ENCODE results near the gene CLCNKA. TPM values are rescaled to one million over a fixed set of nuclear protein-coding genes. Genes with fewer than 3 reads are reported as not detected.
A peak's percentile ranks its signal among the peaks of the same experiment; 100 is the strongest.
"Not testable (repeated sequence)": the region's sequence is repeated elsewhere in the genome, so short reads cannot be mapped to it uniquely, and the experiment has no call there.

The CLCNKA gene
- total RNA-seq, 1 donor from 2014 or later = 3.2 TPM

GRCh38 chr1:16050328-16050727 is 28.5 kb downstream of the CLCNKA start:
- TF ChIP-seq CTCF (IDR thresholded peaks at IDR 0.05; ENCODE audit: unreplicated experiment) = no peak
- no peak overlapping the region for H3K27ac Mint-ChIP-seq
- H3K36me3 Mint-ChIP-seq = no peaks in the 10 kb centered on the region
- H3K4me1 Mint-ChIP-seq = peaks cover 4% of the 10 kb centered on the region
- H3K27me3 Mint-ChIP-seq (ENCODE audit: low read depth) = no peaks in the 10 kb centered on the region
- peak overlapping the region; percentile 9 for H3K4me3 Mint-ChIP-seq
- H3K9me3 Mint-ChIP-seq = no peaks in the 10 kb centered on the region
- no peak for DNase-seq (ENCODE audit: low spot score in 2 of 2, unreplicated experiment in 2 of 2)

- Mint-ChIP-seq H3K27me3 (ENCODE audit: low read depth) (no peaks in the 10 kb centered on the region), H3K9me3 (no peaks in the 10 kb centered on the region), H3K4me1 (peaks cover 8% of the 10 kb centered on the region), H3K36me3 (no peaks in the 10 kb centered on the region), H3K27ac (no peak overlapping the region), H3K4me3 (no peak overlapping the region)
- TF ChIP-seq CTCF (IDR thresholded peaks at IDR 0.05; ENCODE audit: unreplicated experiment) = no peak
- no peak for DNase-seq (ENCODE audit: low spot score in 2 of 2, unreplicated experiment in 2 of 2)
These were observed 29.2 kb downstream of the CLCNKA start for GRCh38 chr1:16051039-16051438.

- H3K9me3 Mint-ChIP-seq = not testable (repeated sequence)
These were observed 30.1 kb downstream of the CLCNKA start for GRCh38 chr1:16051949-16052348.

GRCh38 chr1:16053781-16054502 is 32.1 kb downstream of the CLCNKA start:
- no peak for TF ChIP-seq CTCF (IDR thresholded peaks at IDR 0.05; ENCODE audit: unreplicated experiment)
- Mint-ChIP-seq H3K27me3 (ENCODE audit: low read depth) (peaks cover 1% of the 10 kb centered on the region), H3K27ac (no peak overlapping the region), H3K4me3 (no peak overlapping the region), H3K4me1 (peaks cover 10% of the 10 kb centered on the region), H3K36me3 (no peaks in the 10 kb centered on the region), H3K9me3 (no peaks in the 10 kb centered on the region)
- DNase-seq (ENCODE audit: low spot score in 2 of 2, unreplicated experiment in 2 of 2) = no peak

More at GRCh38 chr1:16051949-16052348, 30.1 kb downstream of the CLCNKA start:
- H3K4me3 Mint-ChIP-seq; H3K36me3 Mint-ChIP-seq; H3K27me3 Mint-ChIP-seq (ENCODE audit: low read depth); DNase-seq (ENCODE audit: low spot score in 2 of 2, unreplicated experiment in 2 of 2); H3K27ac Mint-ChIP-seq: not testable (repeated sequence)
- peaks cover 10% of the 10 kb centered on the region for H3K4me1 Mint-ChIP-seq

- Mint-ChIP-seq H3K36me3 (no peaks in the 10 kb centered on the region), H3K4me3 (no peak overlapping the region), H3K27me3 (ENCODE audit: low read depth) (peaks cover 1% of the 10 kb centered on the region), H3K9me3 (no peaks in the 10 kb centered on the region), H3K4me1 (peaks cover 10% of the 10 kb centered on the region), H3K27ac (no peak overlapping the region)
- DNase-seq (ENCODE audit: low spot score in 2 of 2, unreplicated experiment in 2 of 2) = no peak
- TF ChIP-seq CTCF (IDR thresholded peaks at IDR 0.05; ENCODE audit: unreplicated experiment) = no peak
These were observed 33.0 kb downstream of the CLCNKA start for GRCh38 chr1:16054598-16055540.
